Measurements from ENCODE around the gene PNPLA2.

The PNPLA2 gene

DNA sequence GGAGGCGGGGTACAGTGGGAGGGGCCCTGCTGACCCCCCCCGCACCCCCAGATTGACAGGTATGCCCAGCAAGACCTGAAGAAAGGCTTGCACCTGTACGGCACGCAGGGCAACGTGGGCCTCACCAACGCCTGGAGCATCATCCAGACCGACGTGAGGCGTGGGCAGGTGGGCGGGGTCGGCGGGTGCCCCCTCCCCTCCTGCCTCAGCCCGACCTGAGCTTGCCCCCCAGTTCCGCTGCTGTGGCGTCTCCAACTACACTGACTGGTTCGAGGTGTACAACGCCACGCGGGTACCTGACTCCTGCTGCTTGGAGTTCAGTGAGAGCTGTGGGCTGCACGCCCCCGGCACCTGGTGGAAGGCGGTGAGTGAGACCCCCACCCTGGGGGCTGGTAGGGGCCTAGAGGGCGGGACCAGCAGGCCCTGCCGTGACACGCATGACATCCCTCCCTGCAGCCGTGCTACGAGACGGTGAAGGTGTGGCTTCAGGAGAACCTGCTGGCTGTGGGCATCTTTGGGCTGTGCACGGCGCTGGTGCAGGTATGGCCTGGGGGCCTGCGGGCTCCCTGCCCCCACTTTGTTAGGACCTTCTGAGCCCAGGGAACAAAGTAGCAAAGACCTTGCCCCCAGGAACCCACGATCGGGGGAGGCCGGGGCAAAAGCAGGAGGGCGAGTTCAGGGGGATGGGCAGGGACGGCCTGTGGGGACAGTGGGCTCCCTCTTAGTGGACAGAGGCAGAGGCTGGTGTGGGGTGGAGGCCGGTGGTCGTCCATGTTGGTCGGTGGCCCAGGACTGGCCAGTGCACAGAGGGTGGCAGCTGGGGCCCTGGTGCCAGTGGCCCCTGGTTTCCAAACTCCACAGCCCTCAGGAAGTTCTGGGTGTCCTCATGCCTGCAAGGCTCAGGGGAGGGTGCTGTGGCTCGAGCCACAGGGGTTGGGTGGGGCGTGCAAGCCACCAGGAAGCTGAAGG, 47.0 kb downstream of the PNPLA2 start:
- no peak for ATAC-seq
- TF ChIP-seq SNAI2 (CRISPR knock-in tag; IDR thresholded peaks at IDR 0.05), result no peak
- TF ChIP-seq ESRRG (CRISPR knock-in tag; IDR thresholded peaks at IDR 0.05), result no peak
- no peak for TF ChIP-seq TCF4 (CRISPR knock-in tag; IDR thresholded peaks at IDR 0.05; ENCODE audit: borderline replicate concordance)
- TF ChIP-seq, protein P1, sequence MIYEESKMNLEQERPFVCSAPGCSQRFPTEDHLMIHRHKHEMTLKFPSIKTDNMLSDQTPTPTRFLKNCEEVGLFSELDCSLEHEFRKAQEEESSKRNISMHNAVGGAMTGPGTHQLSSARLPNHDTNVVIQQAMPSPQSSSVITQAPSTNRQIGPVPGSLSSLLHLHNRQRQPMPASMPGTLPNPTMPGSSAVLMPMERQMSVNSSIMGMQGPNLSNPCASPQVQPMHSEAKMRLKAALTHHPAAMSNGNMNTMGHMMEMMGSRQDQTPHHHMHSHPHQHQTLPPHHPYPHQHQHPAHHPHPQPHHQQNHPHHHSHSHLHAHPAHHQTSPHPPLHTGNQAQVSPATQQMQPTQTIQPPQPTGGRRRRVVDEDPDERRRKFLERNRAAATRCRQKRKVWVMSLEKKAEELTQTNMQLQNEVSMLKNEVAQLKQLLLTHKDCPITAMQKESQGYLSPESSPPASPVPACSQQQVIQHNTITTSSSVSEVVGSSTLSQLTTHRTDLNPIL (CRISPR knock-in tag; IDR thresholded peaks at IDR 0.05; ENCODE audit: low read depth), result no peak
- TF ChIP-seq ZFP30 (CRISPR knock-in tag; IDR thresholded peaks at IDR 0.05), result no peak
- no peak for TF ChIP-seq PPARA (CRISPR knock-in tag; IDR thresholded peaks at IDR 0.05; ENCODE audit: borderline replicate concordance)
- TF ChIP-seq, protein P2, sequence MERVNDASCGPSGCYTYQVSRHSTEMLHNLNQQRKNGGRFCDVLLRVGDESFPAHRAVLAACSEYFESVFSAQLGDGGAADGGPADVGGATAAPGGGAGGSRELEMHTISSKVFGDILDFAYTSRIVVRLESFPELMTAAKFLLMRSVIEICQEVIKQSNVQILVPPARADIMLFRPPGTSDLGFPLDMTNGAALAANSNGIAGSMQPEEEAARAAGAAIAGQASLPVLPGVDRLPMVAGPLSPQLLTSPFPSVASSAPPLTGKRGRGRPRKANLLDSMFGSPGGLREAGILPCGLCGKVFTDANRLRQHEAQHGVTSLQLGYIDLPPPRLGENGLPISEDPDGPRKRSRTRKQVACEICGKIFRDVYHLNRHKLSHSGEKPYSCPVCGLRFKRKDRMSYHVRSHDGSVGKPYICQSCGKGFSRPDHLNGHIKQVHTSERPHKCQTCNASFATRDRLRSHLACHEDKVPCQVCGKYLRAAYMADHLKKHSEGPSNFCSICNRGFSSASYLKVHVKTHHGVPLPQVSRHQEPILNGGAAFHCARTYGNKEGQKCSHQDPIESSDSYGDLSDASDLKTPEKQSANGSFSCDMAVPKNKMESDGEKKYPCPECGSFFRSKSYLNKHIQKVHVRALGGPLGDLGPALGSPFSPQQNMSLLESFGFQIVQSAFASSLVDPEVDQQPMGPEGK (CRISPR knock-in tag; IDR thresholded peaks at IDR 0.05; ENCODE audit: borderline replicate concordance), result no peak
- no peak for TF ChIP-seq CSDC2 (CRISPR knock-in tag; IDR thresholded peaks at IDR 0.05)
- TF ChIP-seq ZNF8 (CRISPR knock-in tag; IDR thresholded peaks at IDR 0.05), result no peak
- TF ChIP-seq ISL1 (CRISPR knock-in tag; IDR thresholded peaks at IDR 0.05), result no peak
- no peak for TF ChIP-seq GLIS3 (CRISPR knock-in tag; IDR thresholded peaks at IDR 0.05)
- no peak for TF ChIP-seq ZC3H10 (CRISPR knock-in tag; IDR thresholded peaks at IDR 0.05)

DNA sequence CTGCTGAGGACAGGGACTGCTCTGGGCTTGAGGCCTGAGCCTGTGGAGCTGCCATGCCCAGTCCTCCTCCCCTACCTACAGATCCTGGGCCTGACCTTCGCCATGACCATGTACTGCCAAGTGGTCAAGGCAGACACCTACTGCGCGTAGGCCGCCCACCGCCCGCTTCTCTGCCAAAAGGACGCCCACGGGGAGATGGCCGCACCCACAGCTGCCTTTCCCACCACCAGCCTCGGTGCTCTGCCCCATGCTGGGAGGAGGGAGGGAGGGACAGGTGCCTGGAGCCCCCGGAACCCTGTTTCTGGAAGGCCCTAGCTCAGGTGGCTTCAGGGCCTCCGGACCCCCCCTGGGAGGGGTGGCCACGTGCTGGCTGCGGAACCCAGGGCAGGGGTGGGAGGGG, 47.8 kb downstream of the PNPLA2 start:
- no peak for TF ChIP-seq RARB (CRISPR knock-in tag; IDR thresholded peaks at IDR 0.05)
- TF ChIP-seq, protein P3, sequence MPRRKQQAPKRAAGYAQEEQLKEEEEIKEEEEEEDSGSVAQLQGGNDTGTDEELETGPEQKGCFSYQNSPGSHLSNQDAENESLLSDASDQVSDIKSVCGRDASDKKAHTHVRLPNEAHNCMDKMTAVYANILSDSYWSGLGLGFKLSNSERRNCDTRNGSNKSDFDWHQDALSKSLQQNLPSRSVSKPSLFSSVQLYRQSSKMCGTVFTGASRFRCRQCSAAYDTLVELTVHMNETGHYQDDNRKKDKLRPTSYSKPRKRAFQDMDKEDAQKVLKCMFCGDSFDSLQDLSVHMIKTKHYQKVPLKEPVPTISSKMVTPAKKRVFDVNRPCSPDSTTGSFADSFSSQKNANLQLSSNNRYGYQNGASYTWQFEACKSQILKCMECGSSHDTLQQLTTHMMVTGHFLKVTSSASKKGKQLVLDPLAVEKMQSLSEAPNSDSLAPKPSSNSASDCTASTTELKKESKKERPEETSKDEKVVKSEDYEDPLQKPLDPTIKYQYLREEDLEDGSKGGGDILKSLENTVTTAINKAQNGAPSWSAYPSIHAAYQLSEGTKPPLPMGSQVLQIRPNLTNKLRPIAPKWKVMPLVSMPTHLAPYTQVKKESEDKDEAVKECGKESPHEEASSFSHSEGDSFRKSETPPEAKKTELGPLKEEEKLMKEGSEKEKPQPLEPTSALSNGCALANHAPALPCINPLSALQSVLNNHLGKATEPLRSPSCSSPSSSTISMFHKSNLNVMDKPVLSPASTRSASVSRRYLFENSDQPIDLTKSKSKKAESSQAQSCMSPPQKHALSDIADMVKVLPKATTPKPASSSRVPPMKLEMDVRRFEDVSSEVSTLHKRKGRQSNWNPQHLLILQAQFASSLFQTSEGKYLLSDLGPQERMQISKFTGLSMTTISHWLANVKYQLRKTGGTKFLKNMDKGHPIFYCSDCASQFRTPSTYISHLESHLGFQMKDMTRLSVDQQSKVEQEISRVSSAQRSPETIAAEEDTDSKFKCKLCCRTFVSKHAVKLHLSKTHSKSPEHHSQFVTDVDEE (CRISPR knock-in tag; IDR thresholded peaks at IDR 0.05), result no peak
- TF ChIP-seq, protein P4, sequence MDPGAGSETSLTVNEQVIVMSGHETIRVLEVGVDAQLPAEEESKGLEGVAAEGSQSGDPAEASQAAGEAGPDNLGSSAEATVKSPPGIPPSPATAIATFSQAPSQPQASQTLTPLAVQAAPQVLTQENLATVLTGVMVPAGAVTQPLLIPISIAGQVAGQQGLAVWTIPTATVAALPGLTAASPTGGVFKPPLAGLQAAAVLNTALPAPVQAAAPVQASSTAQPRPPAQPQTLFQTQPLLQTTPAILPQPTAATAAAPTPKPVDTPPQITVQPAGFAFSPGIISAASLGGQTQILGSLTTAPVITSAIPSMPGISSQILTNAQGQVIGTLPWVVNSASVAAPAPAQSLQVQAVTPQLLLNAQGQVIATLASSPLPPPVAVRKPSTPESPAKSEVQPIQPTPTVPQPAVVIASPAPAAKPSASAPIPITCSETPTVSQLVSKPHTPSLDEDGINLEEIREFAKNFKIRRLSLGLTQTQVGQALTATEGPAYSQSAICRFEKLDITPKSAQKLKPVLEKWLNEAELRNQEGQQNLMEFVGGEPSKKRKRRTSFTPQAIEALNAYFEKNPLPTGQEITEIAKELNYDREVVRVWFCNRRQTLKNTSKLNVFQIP (CRISPR knock-in tag; IDR thresholded peaks at IDR 0.05; ENCODE audit: borderline replicate concordance, low read depth), result no peak
- ATAC-seq, result no peak

DNA sequence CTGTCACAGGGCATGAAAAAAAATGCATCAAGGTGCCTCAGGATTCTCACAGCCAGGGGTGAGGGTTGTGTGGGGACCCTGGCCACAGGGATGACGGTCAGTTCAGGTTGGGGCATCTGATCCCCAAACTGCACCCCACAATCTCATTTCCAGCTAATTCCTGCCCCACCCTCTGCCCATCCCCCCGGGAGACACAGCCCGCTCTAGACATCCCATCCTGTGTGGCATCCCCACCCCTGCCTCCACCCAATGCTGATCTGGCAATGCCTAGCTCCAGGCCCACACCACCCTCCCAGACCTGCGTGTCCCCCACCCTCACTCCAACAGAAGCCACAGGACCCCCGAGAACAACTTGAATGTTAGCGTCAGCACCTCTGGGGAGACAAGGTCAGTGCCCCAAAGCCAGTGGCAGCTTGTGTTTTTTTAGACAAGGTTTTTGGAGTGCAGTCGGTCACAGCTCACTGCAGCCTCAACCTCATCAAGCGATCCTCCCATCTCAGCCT, 49.2 kb downstream of the PNPLA2 start:
- ATAC-seq, result no peak
- no peak for TF ChIP-seq ISL1 (CRISPR knock-in tag; IDR thresholded peaks at IDR 0.05)
- no peak for TF ChIP-seq ZNF70 (CRISPR knock-in tag; IDR thresholded peaks at IDR 0.05)
- TF ChIP-seq TCF4 (CRISPR knock-in tag; IDR thresholded peaks at IDR 0.05; ENCODE audit: borderline replicate concordance), result no peak
- TF ChIP-seq, protein P1 (CRISPR knock-in tag; IDR thresholded peaks at IDR 0.05; ENCODE audit: low read depth), result no peak
- TF ChIP-seq TOX (CRISPR knock-in tag; IDR thresholded peaks at IDR 0.05; ENCODE audit: borderline replicate concordance), result no peak
- TF ChIP-seq, protein P2 (CRISPR knock-in tag; IDR thresholded peaks at IDR 0.05; ENCODE audit: borderline replicate concordance), result no peak
- no peak for TF ChIP-seq ESRRG (CRISPR knock-in tag; IDR thresholded peaks at IDR 0.05)
- TF ChIP-seq, protein P3 (CRISPR knock-in tag; IDR thresholded peaks at IDR 0.05), result no peak
- TF ChIP-seq, protein P5, sequence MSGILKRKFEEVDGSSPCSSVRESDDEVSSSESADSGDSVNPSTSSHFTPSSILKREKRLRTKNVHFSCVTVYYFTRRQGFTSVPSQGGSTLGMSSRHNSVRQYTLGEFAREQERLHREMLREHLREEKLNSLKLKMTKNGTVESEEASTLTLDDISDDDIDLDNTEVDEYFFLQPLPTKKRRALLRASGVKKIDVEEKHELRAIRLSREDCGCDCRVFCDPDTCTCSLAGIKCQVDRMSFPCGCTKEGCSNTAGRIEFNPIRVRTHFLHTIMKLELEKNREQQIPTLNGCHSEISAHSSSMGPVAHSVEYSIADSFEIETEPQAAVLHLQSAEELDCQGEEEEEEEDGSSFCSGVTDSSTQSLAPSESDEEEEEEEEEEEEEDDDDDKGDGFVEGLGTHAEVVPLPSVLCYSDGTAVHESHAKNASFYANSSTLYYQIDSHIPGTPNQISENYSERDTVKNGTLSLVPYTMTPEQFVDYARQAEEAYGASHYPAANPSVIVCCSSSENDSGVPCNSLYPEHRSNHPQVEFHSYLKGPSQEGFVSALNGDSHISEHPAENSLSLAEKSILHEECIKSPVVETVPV (CRISPR knock-in tag; IDR thresholded peaks at IDR 0.05), result no peak
- TF ChIP-seq ZNF565 (CRISPR knock-in tag; conservative IDR thresholded peaks at IDR 0.05; ENCODE audit: low read depth), result no peak
- TF ChIP-seq GLIS3 (CRISPR knock-in tag; IDR thresholded peaks at IDR 0.05), result no peak
- no peak for TF ChIP-seq RARB (CRISPR knock-in tag; IDR thresholded peaks at IDR 0.05)
- TF ChIP-seq OSR1 (CRISPR knock-in tag; IDR thresholded peaks at IDR 0.05), result no peak
- no peak for TF ChIP-seq ZC3H10 (CRISPR knock-in tag; IDR thresholded peaks at IDR 0.05)
